Measurements from ENCODE around the gene SPIN2B.
"Not testable (repeated sequence)": the region's sequence is repeated elsewhere in the genome, so short reads cannot be mapped to it uniquely, and the experiment has no call there.

SPIN2B gene

DNA sequence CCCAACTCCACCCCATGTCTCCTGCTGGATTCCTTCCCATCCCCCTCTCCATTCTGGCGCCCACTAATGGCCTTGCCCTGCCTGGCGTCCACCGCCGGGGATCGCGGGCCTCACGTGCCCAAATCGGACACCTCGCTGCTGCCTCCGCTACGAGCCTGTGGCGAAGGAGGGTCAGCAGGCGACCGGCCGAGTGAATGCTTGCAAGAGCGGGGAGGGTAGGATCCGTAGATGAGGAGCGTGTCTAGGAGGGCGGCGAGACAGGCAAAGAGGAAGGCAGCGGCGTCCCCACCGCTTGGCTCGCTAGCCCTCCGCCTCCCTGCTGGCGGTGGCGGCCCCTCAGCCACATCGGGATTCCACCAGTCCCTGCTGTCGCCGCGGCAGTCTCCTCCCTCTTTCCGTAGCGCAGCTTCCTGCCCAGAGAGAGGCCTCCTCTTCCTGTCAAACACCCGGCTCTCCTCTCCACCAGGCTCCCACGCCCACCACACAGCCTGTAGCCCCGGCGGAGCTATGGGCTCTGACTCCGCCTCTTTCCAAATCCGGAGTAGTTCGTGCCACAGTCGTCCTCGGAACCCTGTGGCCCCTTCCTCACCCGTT lies at the start of gene SPIN2B:
Gene SPIN2B (minus strand): TSS at position 387 of the 594 bp plus-strand sequence.
- DNase-seq = peak in 1 of 2 experiments; percentile 15

DNA sequence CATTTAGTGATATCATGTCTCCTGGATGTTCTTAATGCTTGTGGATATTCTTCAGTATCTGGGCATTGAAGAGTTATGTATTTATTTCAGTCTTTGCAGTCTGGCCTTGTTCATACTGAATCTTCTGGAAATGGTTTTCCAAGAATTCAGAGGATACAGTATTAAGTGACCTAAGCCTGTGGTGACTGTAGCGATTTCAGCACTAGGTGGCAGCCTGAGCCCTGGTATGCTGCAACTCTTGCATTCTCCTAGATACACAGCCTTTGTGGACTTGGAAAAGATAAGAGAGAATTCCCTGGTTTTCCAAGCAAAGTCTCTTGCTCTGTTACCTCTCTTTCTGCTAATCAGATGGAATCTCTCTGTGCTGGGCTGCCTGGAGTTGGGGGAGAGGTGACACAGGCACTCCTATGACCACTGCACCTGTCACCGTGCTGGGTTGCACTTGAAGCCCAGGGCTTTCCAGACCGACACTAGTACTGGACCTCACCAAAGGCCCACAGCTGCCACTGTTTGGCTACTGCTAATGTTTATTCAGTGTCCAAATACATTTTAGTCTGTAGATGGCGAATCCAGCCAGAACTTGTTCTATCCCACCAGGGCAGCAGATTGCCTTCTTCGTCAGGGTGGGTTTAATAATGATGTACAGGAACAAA lies 35.2 kb upstream of the SPIN2B start:
- no peak for DNase-seq

DNA sequence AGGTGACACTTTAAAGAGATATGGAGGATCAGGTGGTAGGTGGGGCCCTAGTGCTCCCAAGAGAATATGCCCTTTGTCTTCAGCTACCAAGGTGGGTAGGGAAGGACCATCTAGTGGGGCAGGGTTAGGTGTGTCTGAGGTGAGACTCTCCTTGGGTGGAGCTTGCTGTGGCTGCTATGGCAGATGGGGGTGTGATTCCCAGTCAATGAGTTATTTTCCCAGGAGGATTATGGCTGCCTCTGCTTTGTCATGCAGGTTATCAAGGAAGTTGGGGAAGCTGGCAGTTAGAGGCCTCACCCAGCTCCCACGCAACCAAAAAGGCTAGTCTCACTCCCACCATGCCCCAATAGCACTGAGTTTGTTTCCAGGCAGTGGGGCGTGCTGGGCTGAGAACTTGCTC lies 33.8 kb upstream of the SPIN2B start:
- no peak for DNase-seq

- DNase-seq = not testable (repeated sequence)
These were observed 30.9 kb upstream of the SPIN2B start for GRCh38 chrX:57152222-57152621.

- DNase-seq = no peak
These were observed 17.3 kb upstream of the SPIN2B start for GRCh38 chrX:57138674-57139073.

DNA sequence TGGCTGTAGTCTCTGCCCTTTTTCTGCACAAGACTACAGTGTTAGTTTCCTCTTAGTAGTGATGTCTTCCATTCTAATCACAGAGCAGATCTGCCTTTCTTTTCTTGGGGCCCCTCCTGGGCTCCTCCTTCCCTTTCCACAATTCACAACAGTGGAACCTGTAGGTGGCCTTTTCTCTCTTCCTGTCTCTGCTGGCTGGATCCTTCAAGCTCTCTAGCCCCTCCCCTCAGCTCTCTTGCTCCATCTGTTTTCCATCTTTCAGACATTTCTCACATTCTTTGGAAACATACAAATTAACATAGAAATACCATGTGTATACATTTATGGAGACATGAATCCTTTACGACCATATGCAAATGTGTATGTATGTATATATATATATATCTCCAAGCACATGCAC lies 16.2 kb upstream of the SPIN2B start:
- DNase-seq = no peak

- DNase-seq = not testable (repeated sequence)
These were observed 15.7 kb upstream of the SPIN2B start, which contains the start of gene SPIN2A for GRCh38 chrX:57137073-57137472. Gene SPIN2A (minus strand): TSS chrX:57137397. CDS start chrX:57136597, 800 bp downstream.

- DNase-seq = not testable (repeated sequence)
These were observed 15.2 kb upstream of the SPIN2B start for GRCh38 chrX:57136589-57136988.

DNA sequence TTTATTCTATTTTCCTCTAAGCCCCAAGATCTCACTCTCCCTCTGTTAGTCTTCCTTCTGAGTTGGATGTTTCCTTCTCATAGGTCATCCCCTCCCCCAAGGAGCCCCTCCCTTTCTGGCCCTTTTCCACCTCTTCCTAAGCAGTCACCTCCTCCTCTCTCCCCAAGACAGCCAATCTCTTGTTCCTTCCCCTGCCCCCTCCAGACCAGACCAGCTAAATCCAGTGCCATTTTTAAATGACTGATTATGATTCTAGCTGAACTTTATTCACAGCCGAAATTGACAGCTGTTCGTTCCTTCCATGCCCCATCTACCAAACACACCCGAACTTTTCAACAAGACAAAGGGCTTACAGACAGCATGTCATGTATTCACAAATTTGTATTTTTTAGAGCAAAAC lies 13.9 kb upstream of the SPIN2B start:
- no peak for DNase-seq

- DNase-seq = no peak
These were observed 13.4 kb upstream of the SPIN2B start for GRCh38 chrX:57134702-57135101.

DNA sequence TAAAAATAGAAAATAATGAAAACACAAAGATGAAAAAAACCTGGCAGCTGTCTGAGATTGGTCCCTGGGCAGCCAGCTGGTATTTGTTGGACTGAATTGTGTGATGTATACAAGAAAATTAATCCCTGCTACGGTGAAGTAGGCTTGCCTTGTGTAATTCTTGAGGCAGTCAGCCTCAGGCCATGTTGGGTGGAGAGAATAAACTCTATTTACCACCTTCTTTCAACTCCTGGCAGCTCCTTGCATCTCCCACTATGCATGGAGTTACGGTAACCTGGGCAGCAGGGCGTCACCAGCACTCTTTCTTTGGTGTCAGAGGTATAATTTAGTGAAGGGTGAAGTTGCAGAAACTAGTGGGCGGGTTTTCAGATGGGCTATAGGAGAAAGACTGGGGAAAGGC lies 12.4 kb upstream of the SPIN2B start:
- no peak for DNase-seq

- DNase-seq = not testable (repeated sequence)
These were observed 11.9 kb upstream of the SPIN2B start for GRCh38 chrX:57133284-57133683.

GRCh38 chrX:57132046-57132445 lies 10.7 kb upstream of the SPIN2B start:
- no peak for DNase-seq

GRCh38 chrX:57121816-57122215 lies 468 bp upstream of the SPIN2B start:
- DNase-seq = no peak

DNA sequence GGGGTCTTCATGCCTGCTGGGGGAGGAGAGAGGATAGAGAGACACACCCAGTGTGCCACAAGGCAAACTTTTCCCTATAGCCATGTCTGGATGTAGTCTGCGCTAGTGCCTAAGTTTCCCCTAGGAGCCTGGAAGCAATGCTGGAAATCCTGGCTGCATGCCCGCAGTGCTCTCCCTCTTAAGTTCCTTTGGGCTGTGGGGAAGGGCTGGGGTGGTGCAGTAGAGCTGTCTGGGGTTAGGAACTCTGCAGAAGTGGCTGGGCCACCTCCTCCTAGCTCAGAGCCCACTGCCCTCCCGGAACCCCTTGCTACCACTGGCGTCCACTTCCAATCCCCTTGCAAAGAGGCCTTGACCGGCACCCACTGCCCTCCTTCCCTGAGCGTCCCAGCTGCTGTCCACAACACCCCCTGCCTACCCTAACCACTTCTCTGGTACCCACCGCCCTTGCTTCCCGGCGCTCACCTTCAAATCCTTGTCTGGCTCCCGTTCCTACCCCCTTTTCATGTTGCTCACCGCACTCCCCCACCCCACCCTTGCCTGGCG lies 658 bp downstream of the SPIN2B start:
- DNase-seq = not testable (repeated sequence)

GRCh38 chrX:57119416-57119815 lies 1.9 kb downstream of the SPIN2B start:
- no peak for DNase-seq

- not testable (repeated sequence) for DNase-seq
These were observed 3.8 kb downstream of the SPIN2B start for GRCh38 chrX:57117566-57117965.

GRCh38 chrX:57104921-57105398 lies 16.4 kb downstream of the SPIN2B start:
- no peak for DNase-seq

- DNase-seq = no peak
These were observed 16.9 kb downstream of the SPIN2B start for GRCh38 chrX:57104406-57104805.

- DNase-seq = no peak
These were observed 17.9 kb downstream of the SPIN2B start for GRCh38 chrX:57103489-57103888.

DNA sequence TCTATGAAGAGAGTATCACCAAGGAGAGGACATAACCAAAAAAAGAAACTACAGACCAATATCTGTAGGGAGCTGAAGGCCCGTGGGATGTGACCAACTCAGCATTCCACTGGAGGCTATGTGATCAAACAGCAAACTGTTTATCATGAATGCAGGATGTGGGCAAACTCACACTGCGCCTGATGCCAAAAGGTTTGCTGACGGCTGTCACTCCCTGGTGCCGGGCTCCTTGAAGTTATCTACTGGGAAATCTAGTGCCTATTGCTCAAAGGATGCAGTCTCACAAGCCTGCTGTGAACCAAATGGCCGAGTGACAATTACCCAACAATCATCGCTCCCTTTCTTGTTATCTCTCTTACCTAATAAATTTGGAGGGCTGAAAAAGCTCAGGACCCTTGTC lies 18.4 kb downstream of the SPIN2B start:
- not testable (repeated sequence) for DNase-seq

- no peak for DNase-seq
These were observed 38.2 kb downstream of the SPIN2B start for GRCh38 chrX:57083143-57083542.

GRCh38 chrX:57074458-57074857 lies 46.9 kb downstream of the SPIN2B start:
- no peak for DNase-seq
